HCT116 (cell line): ENCODE measurements around the gene ZDHHC22. TPM values are rescaled to one million over a fixed set of nuclear protein-coding genes. Genes with fewer than 3 reads are reported as not detected.

Experiments
- ATAC-seq: fragments of 200-7000 bp; cut with Tn5 transposase; 2 replicates; pipeline ENCODE4 v1.9.1; 2020; ENCODE audit warnings: mild to moderate bottlenecking, moderate library complexity
- BruUV-seq: library from RNA; stranded (reverse); fragments of 400-500 nt; replicated peaks from 2 replicates; lab custom pipeline; 2021; lab: Mats Ljungman, UMichigan
- CTCF ChIA-PET: fragments of 300-600 bp; sonication (Branson Sonifier 250); formaldehyde crosslinking; loops from one replicate; lab custom pipeline; 2021; ENCODE audit warnings: antibody characterized with exemption; lab: Charles Lee
- POLR2A ChIA-PET: fragments of 300-600, 350-600 bp; sonication (Branson Sonifier 250); formaldehyde crosslinking; loops from one replicate; lab custom pipeline; 2021; ENCODE audit warnings: antibody characterized with exemption; lab: Charles Lee
- RAD21 ChIA-PET, 2 experiments: fragments of 300-600 bp; sonication (Branson Sonifier 250); formaldehyde crosslinking; loops; one replicate each; lab custom pipeline; 2023; ENCODE audit warnings: low total read pairs in 2 of 2; ENCODE audit not compliant: uncharacterized antibody in 2 of 2, unreplicated experiment in 2 of 2, low non-redundant PET in 1 of 2; lab: Charles Lee
- DNase-seq: peaks from one replicate; pipeline ENCODE4 v3.0.0-alpha.2; 2010; ENCODE audit warnings: low read depth, low spot score
- H2AFZ ChIP-seq: fragments of 200-600 bp; shearing (Covaris generic), sonication (generic); 2 replicates; pipeline ENCODE4 v1.6.1; 2017; ENCODE audit warnings: low read depth, mixed run types, mixed read lengths, antibody characterized with exemption, low read length; ENCODE audit not compliant: poor library complexity, severe bottlenecking
- H3K27ac ChIP-seq: 2 replicates; pipeline ENCODE4 v1.5.1; 2012; ENCODE audit warnings: low read depth, low read length
- H3K27me3 ChIP-seq: fragments of 200-600 bp; sonication (generic); 2 replicates; pipeline ENCODE4 v1.6.1; 2016; ENCODE audit warnings: mixed run types, low read length, mixed read lengths; ENCODE audit not compliant: insufficient read depth
- H3K36me3 ChIP-seq, 2 experiments: fragments of 200-500 bp in 1 of 2; fragments of 200-600 bp in 1 of 2; sonication (Bioruptor generic) in 1 of 2; sonication (generic) in 1 of 2; 2 replicates each; pipeline versions ENCODE4 v1.5.1 to v1.6.1; 2014 to 2016; ENCODE audit warnings: low read length in 2 of 2, inconsistent platforms in 1 of 2, mixed read lengths in 1 of 2, mixed run types in 1 of 2; ENCODE audit not compliant: insufficient read depth in 2 of 2, control insufficient read depth in 1 of 2
- H3K4me1 ChIP-seq, 2 experiments: fragments of 200-600 bp in 1 of 2; sonication (generic) in 1 of 2; 2 replicates each; pipeline versions ENCODE4 v1.5.1 to v1.6.1; 2012 to 2017; ENCODE audit warnings: low read length in 2 of 2, inconsistent platforms in 1 of 2, mild to moderate bottlenecking in 1 of 2, mixed read lengths in 1 of 2, mixed run types in 1 of 2, moderate library complexity in 1 of 2; ENCODE audit not compliant: insufficient read depth in 2 of 2, control insufficient read depth in 1 of 2
- H3K4me2 ChIP-seq: fragments of 200-600 bp; sonication (generic); 2 replicates; pipeline ENCODE4 v1.6.1; 2017; ENCODE audit warnings: mixed run types, low read length, mixed read lengths
- H3K4me3 ChIP-seq, 2 experiments: fragments of 200-600 bp in 1 of 2; sonication (generic) in 1 of 2; replicated peaks in 1 of 2; 2 replicates each; pipeline ENCODE4 v1.5.1; 2011 to 2016; ENCODE audit warnings: low read length in 2 of 2, control low read depth in 1 of 2, low read depth in 1 of 2, mild to moderate bottlenecking in 1 of 2, mixed read lengths in 1 of 2, mixed run types in 1 of 2
- H3K79me2 ChIP-seq: fragments of 200-600 bp; sonication (generic); 2 replicates; pipeline ENCODE4 v1.6.1; 2017; ENCODE audit warnings: mild to moderate bottlenecking, mixed run types, low read length, moderate library complexity, mixed read lengths; ENCODE audit not compliant: insufficient read depth
- H3K9ac ChIP-seq: fragments of 200-600 bp; sonication (generic); 2 replicates; pipeline ENCODE4 v1.6.1; 2016; ENCODE audit warnings: low read length, mixed read lengths
- H3K9me2 ChIP-seq: fragments of 200-600 bp; sonication (generic), shearing (Covaris generic); 2 replicates; pipeline ENCODE4 v1.6.1; 2017; ENCODE audit warnings: mixed run types, mild to moderate bottlenecking, moderate library complexity; ENCODE audit not compliant: insufficient read depth
- H3K9me3 ChIP-seq, 2 experiments: fragments of 200-500 bp in 1 of 2; fragments of 200-600 bp in 1 of 2; sonication (Bioruptor generic) in 1 of 2; sonication (generic) in 1 of 2; 2 replicates each; pipeline ENCODE4 v1.6.1; 2014 to 2017; ENCODE audit warnings: low read length in 2 of 2, mixed read lengths in 2 of 2, inconsistent platforms in 1 of 2, low read depth in 1 of 2, mild to moderate bottlenecking in 1 of 2, mixed run types in 1 of 2, moderate library complexity in 1 of 2; ENCODE audit not compliant: control insufficient read depth in 1 of 2, insufficient read depth in 1 of 2
- H4K20me1 ChIP-seq: fragments of 200-600 bp; sonication (generic), shearing (Covaris generic); 2 replicates; pipeline ENCODE4 v1.6.1; 2017; ENCODE audit warnings: mixed run types, mild to moderate bottlenecking, moderate library complexity; ENCODE audit not compliant: insufficient read depth
- ELF1 ChIP-seq: IDR thresholded peaks from 2 replicates; pipeline ENCODE4 v1.6.1; 2012; ENCODE audit warnings: low read depth, borderline replicate concordance
- EZH2 ChIP-seq: fragments of 200-600 bp; sonication (generic); IDR thresholded peaks from 2 replicates; pipeline ENCODE4 v1.6.1; 2017; ENCODE audit warnings: antibody characterized with exemption, mixed run types
- RAD21 ChIP-seq: IDR thresholded peaks from 2 replicates; pipeline ENCODE4 v1.6.1; 2012; ENCODE audit warnings: low read depth, mild to moderate bottlenecking
- SIN3A ChIP-seq: IDR thresholded peaks from 2 replicates; pipeline ENCODE4 v1.6.1; 2012; ENCODE audit warnings: low read depth
- SP1 ChIP-seq: IDR thresholded peaks from 2 replicates; pipeline ENCODE4 v1.6.1; 2012; ENCODE audit warnings: low read depth
- SRF ChIP-seq: IDR thresholded peaks from 2 replicates; pipeline ENCODE4 v1.6.1; 2012; ENCODE audit warnings: low read depth
- YY1 ChIP-seq: IDR thresholded peaks from 2 replicates; pipeline ENCODE4 v1.6.1; 2011; ENCODE audit warnings: low read length, low read depth, moderate library complexity, mild to moderate bottlenecking; ENCODE audit not compliant: insufficient replicate concordance; ENCODE audit errors: extremely low read depth
- ZNF274 ChIP-seq: fragments of 200-500 bp; sonication (Bioruptor generic); IDR thresholded peaks from 2 replicates; pipeline ENCODE4 v1.6.1; 2014; ENCODE audit warnings: mild to moderate bottlenecking, low read depth, low read length, inconsistent platforms
- intact Hi-C: fragments of 100-400 bp; cut with micrococcal nuclease; formaldehyde crosslinking; loops from 2 replicates; pipeline ENCODE4 v1.10.0; 2022
- total RNA-seq: library from RNA; stranded (reverse); gene quantifications from one replicate; pipeline ENCODE4 v1.2.1, GENCODE V29; 2021; ENCODE audit not compliant: unreplicated experiment
- TF ChIP-seq, protein P1 (sequence below): IDR thresholded peaks from 2 replicates; pipeline ENCODE4 v1.6.1; 2011; ENCODE audit warnings: mild to moderate bottlenecking, low read length, moderate library complexity; ENCODE audit not compliant: insufficient replicate concordance; ENCODE audit errors: extremely low read depth
- TF ChIP-seq, protein P2 (sequence below): IDR thresholded peaks from 2 replicates; pipeline ENCODE4 v1.6.1; 2012

The ZDHHC22 gene
- total RNA-seq, 1 experiment from 2014 or later, result 0.10 TPM

DNA sequence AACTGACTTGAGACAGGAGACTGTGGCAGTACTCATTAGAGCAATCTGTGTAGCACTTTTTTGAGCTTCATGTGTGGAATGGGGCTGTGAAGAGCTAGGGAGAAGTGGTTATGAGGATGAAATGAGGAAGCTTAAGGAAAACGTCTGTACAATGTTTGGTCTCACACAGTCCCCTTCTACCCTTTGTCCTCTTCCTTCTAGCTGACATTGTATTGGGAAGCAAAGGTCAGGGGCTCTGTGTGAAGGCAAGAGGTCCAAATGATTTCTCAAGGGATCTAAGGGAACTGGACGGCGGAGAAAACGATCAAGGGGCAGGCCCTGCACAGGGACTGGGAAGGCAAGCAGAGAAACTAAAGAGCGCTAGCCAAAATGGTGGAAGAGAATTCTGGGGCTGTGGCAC is 56.6 kb downstream of the ZDHHC22 start:
- TF ChIP-seq ZNF274 (no peak), SIN3A (no peak), SP1 (no peak)
- TF ChIP-seq, protein P1, sequence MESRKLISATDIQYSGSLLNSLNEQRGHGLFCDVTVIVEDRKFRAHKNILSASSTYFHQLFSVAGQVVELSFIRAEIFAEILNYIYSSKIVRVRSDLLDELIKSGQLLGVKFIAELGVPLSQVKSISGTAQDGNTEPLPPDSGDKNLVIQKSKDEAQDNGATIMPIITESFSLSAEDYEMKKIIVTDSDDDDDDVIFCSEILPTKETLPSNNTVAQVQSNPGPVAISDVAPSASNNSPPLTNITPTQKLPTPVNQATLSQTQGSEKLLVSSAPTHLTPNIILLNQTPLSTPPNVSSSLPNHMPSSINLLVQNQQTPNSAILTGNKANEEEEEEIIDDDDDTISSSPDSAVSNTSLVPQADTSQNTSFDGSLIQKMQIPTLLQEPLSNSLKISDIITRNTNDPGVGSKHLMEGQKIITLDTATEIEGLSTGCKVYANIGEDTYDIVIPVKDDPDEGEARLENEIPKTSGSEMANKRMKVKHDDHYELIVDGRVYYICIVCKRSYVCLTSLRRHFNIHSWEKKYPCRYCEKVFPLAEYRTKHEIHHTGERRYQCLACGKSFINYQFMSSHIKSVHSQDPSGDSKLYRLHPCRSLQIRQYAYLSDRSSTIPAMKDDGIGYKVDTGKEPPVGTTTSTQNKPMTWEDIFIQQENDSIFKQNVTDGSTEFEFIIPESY, result no peak
- Histone ChIP-seq H4K20me1 (no peaks in the 10 kb centered on the region), H3K27me3 (no peaks in the 10 kb centered on the region), H3K4me2 (no peak overlapping the region), H3K36me3 (no peaks in the 10 kb centered on the region), H3K9ac (no peak overlapping the region), H2AFZ (no peak overlapping the region), H3K79me2 (no peaks in the 10 kb centered on the region), H3K27ac (no peak overlapping the region), H3K9me3 (peaks cover 0 to 4% of the 10 kb centered on the region in 2 experiments; a peak in 1 of 4 replicates), H3K4me3 (no peak overlapping the region), H3K4me1 (peaks cover 22 to 27% of the 10 kb centered on the region in 2 experiments), H3K9me2 (no peaks in the 10 kb centered on the region)
- RAD21 ChIA-PET, result interaction anchor here in 1 of 2 experiments (1.0 to 1.3 kb wide), 3 partner anchors 8 to 14 kb away, joined by 3 to 4 read pairs (median 4); no protein-coding TSS in a partner anchor
- ATAC-seq (no peak), DNase-seq (no peak)
- POLR2A ChIA-PET, result interaction anchor here (1.8 kb wide), 1 partner anchor 13 kb away, joined by 6 read pairs; no protein-coding TSS in a partner anchor
- BruUV-seq, result no TSS peak
- intact Hi-C loops, result no loop called here
- CTCF ChIA-PET, result interaction anchor here (0.7 to 2.6 kb wide), 5 partner anchors 10 to 212 kb away, joined by 4 to 10 read pairs (median 5); no protein-coding TSS in a partner anchor

DNA sequence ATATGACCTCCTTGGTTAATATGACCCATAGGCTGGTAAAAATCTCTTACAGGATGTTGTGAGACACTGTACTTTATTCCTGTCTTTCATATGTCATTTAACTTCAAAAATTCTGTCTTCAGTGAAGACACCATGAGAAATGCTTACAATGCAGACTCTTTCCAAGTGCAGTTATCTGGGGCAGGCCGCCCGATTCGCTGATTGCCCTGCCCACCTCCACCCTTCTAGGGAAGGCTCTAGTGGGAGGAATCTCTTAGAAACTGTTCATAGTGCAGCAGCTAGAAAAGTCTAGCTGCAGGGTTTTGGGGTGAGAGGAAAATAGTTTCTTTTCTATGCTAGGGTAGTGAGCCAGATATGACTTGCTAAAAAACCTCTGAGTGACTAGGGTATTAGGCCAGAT is 58.5 kb downstream of the ZDHHC22 start:
- Histone ChIP-seq H3K36me3 (no peaks in the 10 kb centered on the region), H3K4me3 (no peak overlapping the region), H3K27me3 (no peaks in the 10 kb centered on the region), H3K4me2 (no peak overlapping the region), H3K9ac (no peak overlapping the region), H3K79me2 (no peaks in the 10 kb centered on the region), H3K4me1 (peaks cover 13 to 18% of the 10 kb centered on the region in 2 experiments), H3K27ac (no peak overlapping the region), H3K9me2 (no peaks in the 10 kb centered on the region), H4K20me1 (no peaks in the 10 kb centered on the region), H2AFZ (no peak overlapping the region), H3K9me3 (peaks cover 0 to 4% of the 10 kb centered on the region in 2 experiments; a peak in 1 of 4 replicates)
- ChIA-PET CTCF (no interaction called here), RAD21 (interaction anchor here (0.5 to 0.6 kb wide), 2 partner anchors 211 to 217 kb away, joined by 3 to 12 read pairs; no protein-coding TSS in a partner anchor), POLR2A (no interaction called here)
- intact Hi-C loops, result no loop called here
- BruUV-seq, result no TSS peak
- TF ChIP-seq YY1 (no peak), EZH2 (no peak), RAD21 (no peak), SIN3A (no peak), SRF (no peak), ELF1 (no peak)
- TF ChIP-seq, protein P2, sequence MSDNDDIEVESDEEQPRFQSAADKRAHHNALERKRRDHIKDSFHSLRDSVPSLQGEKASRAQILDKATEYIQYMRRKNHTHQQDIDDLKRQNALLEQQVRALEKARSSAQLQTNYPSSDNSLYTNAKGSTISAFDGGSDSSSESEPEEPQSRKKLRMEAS, result no peak
- ATAC-seq, result no peak
- DNase-seq, result no peak
